KG1 (cell line): ENCODE data around the gene ZNF665.
"Not testable (repeated sequence)": the region's sequence is repeated elsewhere in the genome, so short reads cannot be mapped to it uniquely, and the experiment has no call there.

Experiments
- DNase-seq: peaks from one replicate; lab custom pipeline; 2025; lab: John Stamatoyannopoulos, UW

ZNF665 gene

GRCh38 chr19:53157626-53158025 is 35.5 kb downstream of the ZNF665 start:
- DNase-seq = no peak

- DNase-seq = no peak
Observed at GRCh38 chr19:53156850-53157249, 36.3 kb downstream of the ZNF665 start.

GRCh38 chr19:53147645-53148044 is 45.5 kb downstream of the ZNF665 start:
- no peak for DNase-seq

- no peak for DNase-seq
Observed at GRCh38 chr19:53140351-53140750, 52.8 kb downstream of the ZNF665 start.

GRCh38 chr19:53136432-53136831 is 56.7 kb downstream of the ZNF665 start:
- DNase-seq = no peak

GRCh38 chr19:53132141-53132991 is 60.8 kb downstream of the ZNF665 start, which contains the start of gene ZNF415:
Gene ZNF415 (minus strand): TSS chr19:53132910. CDS start chr19:53122676, 10,234 bp downstream.
- peak; percentile 11 for DNase-seq

- DNase-seq = no peak
Observed at GRCh38 chr19:53131727-53132126, 61.4 kb downstream of the ZNF665 start.

GRCh38 chr19:53131085-53131590 is 62.0 kb downstream of the ZNF665 start:
- DNase-seq = no peak

- no peak for DNase-seq
Observed at GRCh38 chr19:53130506-53130905, 62.7 kb downstream of the ZNF665 start.

- not testable (repeated sequence) for DNase-seq
Observed at GRCh38 chr19:53126733-53127526, 66.2 kb downstream of the ZNF665 start.

- DNase-seq = no peak
Observed at GRCh38 chr19:53123400-53123799, 69.8 kb downstream of the ZNF665 start.
